Osteoblast (primary cell): Measurements from ENCODE around the gene RRP36. TPM values are rescaled to one million over a fixed set of nuclear protein-coding genes. Genes with fewer than 3 reads are reported as not detected.
"Not testable (repeated sequence)": the region's sequence is repeated elsewhere in the genome, so short reads cannot be mapped to it uniquely, and the experiment has no call there.

Experiments used
- DNase-seq: peaks from one replicate; pipeline ENCODE4 v3.0.0; 2011; ENCODE audit warnings: low spot score, mixed read lengths; ENCODE audit not compliant: insufficient read length; ENCODE audit errors: missing footprints
- H2AFZ ChIP-seq: 2 replicates; pipeline ENCODE4 v1.6.0; 2011; ENCODE audit warnings: mild to moderate bottlenecking, low read length
- H3K27ac ChIP-seq: 2 replicates; pipeline ENCODE4 v1.5.1; 2011; ENCODE audit warnings: mild to moderate bottlenecking, low read depth, low read length, moderate library complexity
- H3K27me3 ChIP-seq: 2 replicates; pipeline ENCODE4 v1.6.0; 2012; ENCODE audit warnings: mild to moderate bottlenecking, control low read depth, inconsistent platforms, low read length, moderate library complexity; ENCODE audit not compliant: insufficient read depth
- H3K36me3 ChIP-seq: 2 replicates; pipeline ENCODE4 v1.5.1; 2011; ENCODE audit warnings: mild to moderate bottlenecking, low read length, control low read depth, moderate library complexity; ENCODE audit not compliant: insufficient read depth
- H3K4me1 ChIP-seq: 2 replicates; pipeline ENCODE4 v1.5.1; 2011; ENCODE audit warnings: mild to moderate bottlenecking, low read length, control low read depth, moderate library complexity; ENCODE audit not compliant: insufficient read depth
- H3K4me2 ChIP-seq: 2 replicates; pipeline ENCODE4 v1.6.0; 2011; ENCODE audit warnings: mild to moderate bottlenecking, low read length; ENCODE audit not compliant: insufficient read depth
- H3K4me3 ChIP-seq: fragments of 200-600 bp; sonication (generic); 3 replicates; pipeline ENCODE4 v1.5.1; 2012; ENCODE audit warnings: mild to moderate bottlenecking, low read length, inconsistent platforms; ENCODE audit not compliant: insufficient read depth
- H3K79me2 ChIP-seq: 2 replicates; pipeline ENCODE4 v1.6.0; 2012; ENCODE audit warnings: mild to moderate bottlenecking, low read length, control low read depth, inconsistent platforms; ENCODE audit not compliant: insufficient read depth
- H3K9me3 ChIP-seq: 2 replicates; pipeline ENCODE4 v1.5.1; 2011; ENCODE audit warnings: low read depth, low read length, control low read depth
- H4K20me1 ChIP-seq: 2 replicates; pipeline ENCODE4 v1.6.0; 2012; ENCODE audit warnings: mild to moderate bottlenecking, low read length, control low read depth; ENCODE audit not compliant: insufficient read depth
- total RNA-seq: library from RNA; depleted of rRNA; stranded (reverse); fragments of >200 nt; gene quantifications from 2 replicates; pipeline ENCODE4 v1.2.3, GENCODE V29; 2012
- TF ChIP-seq, protein P1 (sequence below): IDR thresholded peaks from 2 replicates; pipeline ENCODE4 v1.5.1; 2011; ENCODE audit warnings: mild to moderate bottlenecking, low read depth, low read length, moderate library complexity; ENCODE audit errors: extremely low read depth

RRP36 gene
- total RNA-seq, 1 donor: 84.0 TPM

DNA sequence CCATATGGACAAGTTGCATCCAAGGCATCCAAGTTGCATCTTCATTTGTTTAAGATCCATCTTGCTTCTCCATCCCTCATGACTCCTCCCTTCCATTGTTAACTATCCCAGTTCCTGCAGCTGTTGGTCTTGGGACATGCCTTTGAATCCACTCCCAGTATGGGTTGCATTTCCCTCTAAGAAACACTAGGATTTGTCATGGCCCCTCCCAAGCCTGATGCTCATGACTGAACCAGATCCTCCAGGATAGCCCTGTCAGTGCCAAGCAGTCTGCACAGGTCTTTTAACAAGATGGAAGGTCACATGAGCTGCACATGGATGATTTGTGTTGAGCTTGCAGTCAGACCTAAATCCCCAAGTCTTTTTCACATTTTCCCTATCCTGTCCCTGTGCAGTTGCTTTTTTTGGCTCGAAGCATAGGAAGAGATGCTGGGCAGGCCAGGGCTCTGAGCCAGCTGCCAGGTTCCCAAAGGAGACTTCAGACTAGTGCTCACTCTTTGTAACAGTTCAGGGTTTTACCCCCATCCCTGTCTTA, 32.9 kb upstream of the RRP36 start:
- Histone ChIP-seq H4K20me1 (peaks cover 22% of the 10 kb centered on the region), H3K4me1 (peaks cover 37% of the 10 kb centered on the region)
- DNase-seq: peak; percentile 89

DNA sequence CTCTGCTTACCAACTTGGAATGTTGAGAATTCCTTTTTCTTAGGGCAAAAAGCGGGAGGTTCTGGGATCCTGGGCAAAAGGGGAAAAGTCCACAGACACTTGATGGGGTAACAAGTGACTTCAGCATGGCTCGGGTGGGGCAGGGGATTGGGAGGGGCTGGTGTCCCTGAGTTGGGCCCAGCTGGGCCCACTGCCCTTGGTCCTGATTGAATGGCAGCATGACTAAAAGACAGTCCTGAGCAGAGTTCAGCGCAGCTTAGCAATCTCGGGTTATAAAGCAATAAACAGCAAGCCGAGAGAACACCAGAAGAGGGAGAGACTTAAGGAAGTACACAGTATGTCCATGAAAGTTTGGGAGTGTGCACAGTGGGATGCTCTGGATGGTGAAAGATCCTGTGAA, 31.5 kb upstream of the RRP36 start:
- Histone ChIP-seq H2AFZ (no peak overlapping the region), H3K9me3 (no peaks in the 10 kb centered on the region), H3K27ac (no peak overlapping the region), H3K4me2 (no peak overlapping the region), H3K4me1 (peaks cover 33% of the 10 kb centered on the region), H3K4me3 (no peak overlapping the region), H4K20me1 (peaks cover 22% of the 10 kb centered on the region), H3K36me3 (peaks cover 20% of the 10 kb centered on the region), H3K79me2 (peaks cover 43% of the 10 kb centered on the region), H3K27me3 (no peaks in the 10 kb centered on the region)
- peak; percentile 34 for DNase-seq
- TF ChIP-seq, protein P1, sequence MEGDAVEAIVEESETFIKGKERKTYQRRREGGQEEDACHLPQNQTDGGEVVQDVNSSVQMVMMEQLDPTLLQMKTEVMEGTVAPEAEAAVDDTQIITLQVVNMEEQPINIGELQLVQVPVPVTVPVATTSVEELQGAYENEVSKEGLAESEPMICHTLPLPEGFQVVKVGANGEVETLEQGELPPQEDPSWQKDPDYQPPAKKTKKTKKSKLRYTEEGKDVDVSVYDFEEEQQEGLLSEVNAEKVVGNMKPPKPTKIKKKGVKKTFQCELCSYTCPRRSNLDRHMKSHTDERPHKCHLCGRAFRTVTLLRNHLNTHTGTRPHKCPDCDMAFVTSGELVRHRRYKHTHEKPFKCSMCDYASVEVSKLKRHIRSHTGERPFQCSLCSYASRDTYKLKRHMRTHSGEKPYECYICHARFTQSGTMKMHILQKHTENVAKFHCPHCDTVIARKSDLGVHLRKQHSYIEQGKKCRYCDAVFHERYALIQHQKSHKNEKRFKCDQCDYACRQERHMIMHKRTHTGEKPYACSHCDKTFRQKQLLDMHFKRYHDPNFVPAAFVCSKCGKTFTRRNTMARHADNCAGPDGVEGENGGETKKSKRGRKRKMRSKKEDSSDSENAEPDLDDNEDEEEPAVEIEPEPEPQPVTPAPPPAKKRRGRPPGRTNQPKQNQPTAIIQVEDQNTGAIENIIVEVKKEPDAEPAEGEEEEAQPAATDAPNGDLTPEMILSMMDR: no peak

More for the DNA sequence above, 32.9 kb upstream of the RRP36 start:
- peaks cover 20% of the 10 kb centered on the region for H3K36me3 ChIP-seq
- H3K4me3 ChIP-seq: no peak overlapping the region
- no peak overlapping the region for H3K4me2 ChIP-seq
- H3K27me3 ChIP-seq: no peaks in the 10 kb centered on the region
- no peak overlapping the region for H2AFZ ChIP-seq
- H3K27ac ChIP-seq: no peak overlapping the region
- peaks cover 46% of the 10 kb centered on the region for H3K79me2 ChIP-seq
- TF ChIP-seq, protein P1: no peak
- H3K9me3 ChIP-seq: no peaks in the 10 kb centered on the region

DNA sequence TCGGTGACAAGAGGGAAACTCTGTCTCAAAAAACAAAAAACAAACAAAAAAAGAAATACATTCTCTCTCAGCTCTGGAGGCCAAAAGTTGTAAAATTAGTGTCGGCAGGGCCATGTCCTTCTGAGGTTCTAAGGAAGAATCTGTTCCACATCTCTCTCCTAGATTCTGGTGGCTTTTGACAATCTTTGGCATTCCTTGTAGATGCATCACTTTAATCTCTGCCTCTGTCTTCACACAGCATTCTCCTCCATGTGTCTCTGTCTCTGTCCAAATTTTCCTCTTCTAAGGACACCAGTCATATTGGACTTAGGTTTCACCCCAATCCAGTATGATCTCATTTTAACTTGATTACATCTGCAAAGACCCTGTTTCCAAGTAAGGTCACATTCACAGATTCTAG, 28.0 kb upstream of the RRP36 start:
- Histone ChIP-seq H3K27me3 (no peaks in the 10 kb centered on the region), H3K4me1 (peaks cover 10% of the 10 kb centered on the region), H3K36me3 (peaks cover 20% of the 10 kb centered on the region), H3K27ac (no peak overlapping the region), H3K9me3 (no peaks in the 10 kb centered on the region), H2AFZ (no peak overlapping the region), H3K79me2 (peaks cover 18% of the 10 kb centered on the region), H3K4me3 (no peak overlapping the region), H3K4me2 (no peak overlapping the region), H4K20me1 (peaks cover 6% of the 10 kb centered on the region)
- no peak for DNase-seq
- TF ChIP-seq, protein P1: no peak

DNA sequence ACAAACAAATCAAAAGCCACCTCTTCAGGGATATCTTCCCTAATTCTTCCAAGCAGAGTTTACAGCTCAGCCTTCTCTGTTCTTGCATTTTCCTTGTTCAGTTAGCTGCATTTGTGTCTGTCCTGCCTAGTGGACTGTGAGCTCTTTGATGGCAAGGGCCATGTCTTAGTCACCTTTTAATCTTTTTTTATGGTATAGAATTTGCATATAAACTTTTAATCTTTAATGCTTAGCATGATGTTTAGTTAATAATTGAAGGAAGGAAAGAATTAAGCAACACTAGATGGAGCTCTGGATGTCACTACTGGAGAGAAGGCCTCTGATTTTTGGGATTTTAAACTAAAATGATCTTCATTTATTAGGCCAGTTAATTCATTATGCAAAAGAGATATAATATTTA, 24.9 kb upstream of the RRP36 start:
- Histone ChIP-seq H3K4me2 (no peak overlapping the region), H4K20me1 (peaks cover 5% of the 10 kb centered on the region), H2AFZ (no peak overlapping the region), H3K27me3 (no peaks in the 10 kb centered on the region), H3K36me3 (peaks cover 2% of the 10 kb centered on the region), H3K27ac (no peak overlapping the region), H3K9me3 (no peaks in the 10 kb centered on the region), H3K4me3 (no peak overlapping the region), H3K79me2 (peaks cover 14% of the 10 kb centered on the region), H3K4me1 (peaks cover 3% of the 10 kb centered on the region)
- TF ChIP-seq, protein P1: no peak
- no peak for DNase-seq

DNA sequence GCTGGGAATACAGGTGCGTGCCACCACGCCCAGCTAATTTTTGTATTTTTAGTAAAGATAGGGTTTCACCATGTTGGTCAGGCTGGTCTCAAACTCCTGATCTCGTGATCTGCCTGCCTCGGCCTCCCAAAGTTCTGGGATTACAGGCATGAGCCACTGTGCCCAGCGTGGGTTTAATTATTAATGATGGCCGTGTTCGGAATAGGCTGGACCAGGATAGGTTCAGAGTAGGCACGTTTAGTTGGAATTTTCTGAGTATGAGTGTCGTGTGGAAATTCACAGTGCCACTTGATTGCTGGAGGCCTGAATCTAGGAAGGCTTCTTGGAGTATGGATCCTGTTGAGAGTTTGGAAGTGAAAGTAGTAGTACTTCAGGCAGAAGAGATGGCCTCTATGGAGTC, 23.2 kb upstream of the RRP36 start:
- not testable (repeated sequence) for DNase-seq, H3K27me3 ChIP-seq, H3K27ac ChIP-seq, H3K4me2 ChIP-seq, H3K4me3 ChIP-seq, H3K36me3 ChIP-seq, H2AFZ ChIP-seq, H3K4me1 ChIP-seq, H3K9me3 ChIP-seq, H4K20me1 ChIP-seq
- H3K79me2 ChIP-seq: peaks cover 10% of the 10 kb centered on the region
